ENCODE data around the gene TSHR.
A peak's percentile ranks its signal among the peaks of the same experiment; 100 is the strongest.

Gene TSHR

DNA sequence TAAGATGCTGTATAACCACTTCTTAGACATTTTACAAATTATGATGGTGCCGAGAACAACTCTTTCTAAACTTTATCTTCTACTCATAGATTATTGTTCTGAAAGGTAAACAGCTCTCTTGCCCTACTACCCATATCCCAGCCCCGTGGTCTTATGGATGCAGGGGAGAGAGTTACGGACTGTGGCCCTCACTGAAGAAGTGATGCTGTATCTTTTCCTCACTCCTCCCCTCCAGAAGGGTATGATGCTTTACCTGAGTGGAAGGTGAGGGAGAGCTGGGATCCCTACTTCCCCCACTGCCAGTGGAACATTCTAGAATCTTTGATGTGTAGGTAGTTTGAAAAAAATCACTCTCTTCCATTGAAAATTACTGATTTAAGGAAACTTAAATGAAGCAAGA, 3.5 kb downstream of the TSHR start:
- no peaks in the 10 kb centered on the region for H3K27me3 Mint-ChIP-seq
- peak overlapping the region; percentile 95 for H3K27ac Mint-ChIP-seq
- H3K4me1 Mint-ChIP-seq: peaks cover 33% of the 10 kb centered on the region
- ATAC-seq (ENCODE audit: low read depth): no peak
- peaks cover 1% of the 10 kb centered on the region for H3K9me3 Mint-ChIP-seq
- H3K36me3 Mint-ChIP-seq: no peaks in the 10 kb centered on the region
- no peak for DNase-seq (ENCODE audit: low spot score in 2 of 2)
- H3K4me3 Mint-ChIP-seq: no peak overlapping the region

DNA sequence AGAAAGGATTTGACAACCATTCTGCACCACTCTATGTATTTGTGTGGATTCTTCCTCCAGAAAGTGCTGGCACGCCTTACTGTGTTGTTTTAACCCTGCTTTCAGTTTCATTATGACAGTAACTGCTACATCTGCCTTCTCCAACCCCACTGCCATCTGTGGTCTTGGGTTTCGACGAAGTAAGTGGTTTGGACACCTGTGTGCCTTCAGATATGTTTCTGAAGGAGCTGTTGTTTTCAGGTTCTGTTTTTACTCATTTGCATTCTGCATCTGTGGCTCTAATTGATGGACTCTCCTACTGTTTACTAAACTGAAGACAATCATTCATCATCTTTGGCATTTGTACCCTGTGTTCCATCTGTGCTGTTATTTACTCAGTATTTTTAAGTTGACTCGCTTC, 4.1 kb downstream of the TSHR start:
- Mint-ChIP-seq H3K9me3 (peaks cover 1% of the 10 kb centered on the region), H3K36me3 (no peaks in the 10 kb centered on the region), H3K27ac (peak overlapping the region; percentile 95), H3K27me3 (no peaks in the 10 kb centered on the region), H3K4me3 (peak overlapping the region; percentile 55), H3K4me1 (peaks cover 33% of the 10 kb centered on the region)
- DNase-seq (ENCODE audit: low spot score in 2 of 2): peak; percentile 30 to 71
- ATAC-seq (ENCODE audit: low read depth): peak; percentile 96

- DNase-seq (ENCODE audit: low spot score in 2 of 2) (no peak), ATAC-seq (ENCODE audit: low read depth) (no peak)
- Mint-ChIP-seq H3K9me3 (no peaks in the 10 kb centered on the region), H3K36me3 (no peaks in the 10 kb centered on the region), H3K27ac (no peak overlapping the region), H3K27me3 (no peaks in the 10 kb centered on the region), H3K4me3 (no peak overlapping the region), H3K4me1 (peaks cover 3% of the 10 kb centered on the region)
Measured at GRCh38 chr14:80965037-80965436, 9.6 kb downstream of the TSHR start.

DNA sequence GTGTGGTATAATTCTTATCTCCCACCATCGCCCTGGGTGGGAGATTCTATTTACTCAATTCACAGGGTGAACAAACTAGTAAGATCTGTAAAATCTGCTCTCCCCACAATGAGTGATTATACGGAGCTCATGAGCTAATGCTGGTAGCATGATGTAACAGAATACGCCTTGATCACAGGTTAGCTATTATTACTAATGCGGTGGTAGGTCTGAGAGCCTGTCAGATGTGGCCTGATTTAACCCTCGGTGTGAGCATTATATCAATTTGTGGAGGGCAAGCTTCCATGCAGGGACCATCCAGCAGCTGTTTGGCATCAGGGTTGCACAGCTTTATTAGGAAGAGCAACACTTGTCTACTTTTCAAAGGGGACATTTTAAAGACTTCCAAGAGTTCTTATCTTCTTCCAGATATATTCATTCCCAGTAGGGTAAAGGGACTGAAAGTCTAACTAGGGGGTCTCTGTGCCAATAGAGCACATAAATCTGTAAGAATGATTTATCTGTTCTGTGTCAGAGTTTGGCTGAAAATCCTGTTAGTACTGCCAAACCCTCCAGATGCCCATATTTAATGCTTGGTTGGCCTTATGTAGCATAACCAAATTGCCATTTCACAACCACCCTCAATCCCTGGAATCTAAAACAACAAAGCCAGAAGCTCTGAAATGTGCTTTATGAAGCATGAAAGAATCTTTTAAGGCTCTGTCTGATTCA, 18.7 kb downstream of the TSHR start:
- no peak overlapping the region for H3K27ac Mint-ChIP-seq
- H3K4me1 Mint-ChIP-seq: peaks cover 2% of the 10 kb centered on the region
- H3K4me3 Mint-ChIP-seq: no peak overlapping the region
- H3K9me3 Mint-ChIP-seq: no peaks in the 10 kb centered on the region
- H3K36me3 Mint-ChIP-seq: no peaks in the 10 kb centered on the region
- ATAC-seq (ENCODE audit: low read depth) (no peak), DNase-seq (ENCODE audit: low spot score in 2 of 2) (no peak)
- peaks cover 11% of the 10 kb centered on the region for H3K27me3 Mint-ChIP-seq

- Mint-ChIP-seq H3K4me3 (no peak overlapping the region), H3K27me3 (peaks cover 12% of the 10 kb centered on the region), H3K4me1 (peaks cover 2% of the 10 kb centered on the region), H3K36me3 (no peaks in the 10 kb centered on the region), H3K27ac (no peak overlapping the region), H3K9me3 (no peaks in the 10 kb centered on the region)
- ATAC-seq (ENCODE audit: low read depth): no peak
- no peak for DNase-seq (ENCODE audit: low spot score in 2 of 2)
Measured at GRCh38 chr14:80974679-80975078, 19.3 kb downstream of the TSHR start.

GRCh38 chr14:80977221-80977620, 21.8 kb downstream of the TSHR start:
- no peak for DNase-seq (ENCODE audit: low spot score in 2 of 2)
- H3K9me3 Mint-ChIP-seq: no peaks in the 10 kb centered on the region
- H3K27me3 Mint-ChIP-seq: peaks cover 19% of the 10 kb centered on the region
- no peak overlapping the region for H3K27ac Mint-ChIP-seq
- H3K4me3 Mint-ChIP-seq: no peak overlapping the region
- peaks cover 2% of the 10 kb centered on the region for H3K4me1 Mint-ChIP-seq
- no peaks in the 10 kb centered on the region for H3K36me3 Mint-ChIP-seq
- ATAC-seq (ENCODE audit: low read depth): no peak

GRCh38 chr14:80978403-80978802, 23.0 kb downstream of the TSHR start:
- peaks cover 2% of the 10 kb centered on the region for H3K4me1 Mint-ChIP-seq

DNA sequence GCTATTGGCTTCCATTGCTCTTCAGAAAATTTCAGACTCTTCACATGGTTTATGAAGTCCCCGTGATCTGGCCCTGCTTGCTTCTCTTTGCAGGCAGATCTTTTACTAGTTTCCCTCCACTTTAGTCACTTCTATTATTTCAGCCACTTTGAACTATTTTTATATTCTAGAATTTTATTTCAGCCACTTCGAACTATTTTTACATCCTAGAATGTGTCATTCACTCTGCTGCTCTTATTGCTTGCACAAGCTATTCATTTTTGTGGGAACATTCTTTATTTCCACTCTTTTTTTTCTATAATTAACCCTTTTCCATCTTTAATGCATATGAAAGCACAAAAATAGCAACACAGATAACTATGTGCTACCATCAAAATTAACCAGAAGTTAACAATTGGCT, 24.5 kb downstream of the TSHR start:
- DNase-seq (ENCODE audit: low spot score in 2 of 2): no peak
- no peak for ATAC-seq (ENCODE audit: low read depth)
- Mint-ChIP-seq H3K36me3 (no peaks in the 10 kb centered on the region), H3K9me3 (no peaks in the 10 kb centered on the region), H3K4me1 (peaks cover 2% of the 10 kb centered on the region), H3K27me3 (peaks cover 16% of the 10 kb centered on the region), H3K4me3 (no peak overlapping the region), H3K27ac (no peak overlapping the region)

More at GRCh38 chr14:80978403-80978802, 23.0 kb downstream of the TSHR start:
- H3K27ac Mint-ChIP-seq: no peak overlapping the region
- no peaks in the 10 kb centered on the region for H3K36me3 Mint-ChIP-seq
- no peak for DNase-seq (ENCODE audit: low spot score in 2 of 2)
- H3K4me3 Mint-ChIP-seq: no peak overlapping the region
- no peaks in the 10 kb centered on the region for H3K9me3 Mint-ChIP-seq
- peaks cover 18% of the 10 kb centered on the region for H3K27me3 Mint-ChIP-seq
- no peak for ATAC-seq (ENCODE audit: low read depth)

- no peak for DNase-seq (ENCODE audit: low spot score in 2 of 2)
- Mint-ChIP-seq H3K27ac (no peak overlapping the region), H3K27me3 (peaks cover 16% of the 10 kb centered on the region), H3K4me1 (peaks cover 2% of the 10 kb centered on the region), H3K36me3 (no peaks in the 10 kb centered on the region), H3K9me3 (no peaks in the 10 kb centered on the region), H3K4me3 (no peak overlapping the region)
- ATAC-seq (ENCODE audit: low read depth): no peak
Measured at GRCh38 chr14:80981156-80981555, 25.7 kb downstream of the TSHR start.

DNA sequence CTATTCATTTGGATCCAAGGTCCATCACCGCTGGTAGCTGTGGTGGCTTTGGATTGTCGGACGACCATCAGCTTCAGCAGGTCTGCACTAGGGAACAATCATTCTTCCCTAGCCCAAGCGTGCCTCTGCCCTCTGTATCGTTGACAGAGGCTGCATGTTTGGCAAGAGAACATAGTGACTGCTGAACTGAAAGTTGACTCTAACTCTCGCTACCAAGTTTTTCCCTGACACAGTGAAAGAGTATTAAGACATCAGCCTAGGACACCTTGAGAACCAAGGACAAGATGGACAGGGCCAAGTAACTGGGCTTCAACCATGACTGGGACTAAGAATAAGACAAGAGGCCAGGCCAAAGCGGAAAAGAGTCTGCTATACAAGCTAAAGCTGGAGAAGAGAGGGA, 26.3 kb downstream of the TSHR start:
- H3K27me3 Mint-ChIP-seq: peaks cover 13% of the 10 kb centered on the region
- H3K4me1 Mint-ChIP-seq: peaks cover 2% of the 10 kb centered on the region
- H3K27ac Mint-ChIP-seq: no peak overlapping the region
- no peaks in the 10 kb centered on the region for H3K36me3 Mint-ChIP-seq
- no peak overlapping the region for H3K4me3 Mint-ChIP-seq
- no peaks in the 10 kb centered on the region for H3K9me3 Mint-ChIP-seq
- no peak for DNase-seq (ENCODE audit: low spot score in 2 of 2)
- no peak for ATAC-seq (ENCODE audit: low read depth)

DNA sequence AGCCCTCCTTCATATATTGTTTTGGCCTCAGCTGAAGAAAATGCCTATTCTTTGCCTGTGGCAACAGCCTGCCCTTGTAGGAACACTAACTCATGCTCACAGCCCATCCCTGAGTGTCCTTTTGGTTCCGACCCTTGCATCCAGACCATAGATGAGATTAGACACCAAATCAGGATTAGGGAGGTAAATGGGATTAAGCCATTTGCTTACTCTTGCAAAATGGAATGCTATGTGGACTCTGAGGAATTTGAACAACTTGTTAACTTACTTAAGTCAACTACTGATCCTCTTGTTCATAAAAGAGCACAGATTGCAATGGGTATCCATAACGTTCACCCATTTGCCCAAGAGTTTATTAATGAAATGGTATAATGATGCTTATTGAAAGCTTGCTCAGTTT, 27.3 kb downstream of the TSHR start:
- Mint-ChIP-seq H3K27me3 (peaks cover 13% of the 10 kb centered on the region), H3K4me3 (no peak overlapping the region), H3K36me3 (no peaks in the 10 kb centered on the region), H3K27ac (no peak overlapping the region), H3K4me1 (peaks cover 2% of the 10 kb centered on the region), H3K9me3 (no peaks in the 10 kb centered on the region)
- no peak for DNase-seq (ENCODE audit: low spot score in 2 of 2)
- ATAC-seq (ENCODE audit: low read depth): no peak

- Mint-ChIP-seq H3K9me3 (no peaks in the 10 kb centered on the region), H3K36me3 (no peaks in the 10 kb centered on the region), H3K27ac (no peak overlapping the region), H3K27me3 (peaks cover 2% of the 10 kb centered on the region), H3K4me1 (no peaks in the 10 kb centered on the region), H3K4me3 (no peak overlapping the region)
- ATAC-seq (ENCODE audit: low read depth): peak; percentile 76
- peak; percentile 53 to 75 for DNase-seq (ENCODE audit: low spot score in 2 of 2)
Measured at GRCh38 chr14:80987235-80988032, 32.0 kb downstream of the TSHR start.

- Mint-ChIP-seq H3K27me3 (peaks cover 2% of the 10 kb centered on the region), H3K36me3 (no peaks in the 10 kb centered on the region), H3K4me3 (no peak overlapping the region), H3K27ac (no peak overlapping the region), H3K9me3 (no peaks in the 10 kb centered on the region), H3K4me1 (no peaks in the 10 kb centered on the region)
- ATAC-seq (ENCODE audit: low read depth) (no peak), DNase-seq (ENCODE audit: low spot score in 2 of 2) (no peak)
Measured at GRCh38 chr14:80988192-80988591, 32.8 kb downstream of the TSHR start.

DNA sequence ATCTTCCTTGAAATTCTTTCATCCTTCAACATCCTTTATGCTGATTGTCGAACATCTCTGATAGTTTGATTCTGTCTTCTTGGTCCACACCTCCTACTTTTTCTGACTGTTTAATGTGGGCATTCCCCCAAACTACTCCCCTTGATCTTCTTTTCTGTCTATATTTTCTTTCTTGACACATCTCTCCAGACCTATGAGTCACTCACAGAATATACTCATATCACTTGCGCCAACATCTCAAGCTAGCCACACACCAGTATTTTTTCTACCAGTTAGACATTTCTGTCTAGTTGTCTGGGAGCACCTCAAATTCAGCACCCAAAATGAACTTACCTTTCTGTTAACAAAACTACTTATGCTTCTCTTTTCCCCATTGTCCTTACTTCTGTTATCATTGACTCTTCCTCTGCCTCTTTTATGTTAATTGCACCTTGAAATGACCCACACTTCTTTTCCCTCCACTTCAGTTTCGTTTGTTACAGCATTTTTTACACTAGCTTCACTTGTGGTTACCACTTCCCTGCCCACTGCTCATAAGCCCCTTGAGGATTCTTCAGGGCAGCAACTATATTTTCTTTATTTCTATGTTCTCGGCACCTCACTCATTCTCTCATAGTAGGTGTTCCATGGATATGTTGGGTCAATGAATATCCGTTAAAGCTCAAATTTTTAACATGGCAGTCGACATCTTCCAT, 33.5 kb downstream of the TSHR start:
- ATAC-seq (ENCODE audit: low read depth): peak; percentile 41
- no peak for DNase-seq (ENCODE audit: low spot score in 2 of 2)
- H3K9me3 Mint-ChIP-seq: no peaks in the 10 kb centered on the region

More for the DNA sequence above, 33.5 kb downstream of the TSHR start:
- no peaks in the 10 kb centered on the region for H3K4me1 Mint-ChIP-seq
- peaks cover 1% of the 10 kb centered on the region for H3K27me3 Mint-ChIP-seq
- H3K27ac Mint-ChIP-seq: no peak overlapping the region
- H3K36me3 Mint-ChIP-seq: no peaks in the 10 kb centered on the region
- H3K4me3 Mint-ChIP-seq: no peak overlapping the region
